AG04450 (cell line): Measurements from ENCODE around the gene RETREG3. TPM values are rescaled to one million over a fixed set of nuclear protein-coding genes. Genes with fewer than 3 reads are reported as not detected.

Source experiments
- CTCF ChIA-PET: fragments of 300-600, 350-600 bp; formaldehyde crosslinking; extraction: SDS; loops from one replicate; lab custom pipeline; 2022; ENCODE audit warnings: antibody characterized with exemption, inconsistent platforms; lab: Charles Lee
- POLR2A ChIA-PET: fragments of 350-600 bp; formaldehyde crosslinking; extraction: SDS; loops from one replicate; lab custom pipeline; 2021; ENCODE audit warnings: antibody characterized with exemption, inconsistent platforms; lab: Yijun Ruan, JAX
- DNase-seq: peaks from one replicate; pipeline ENCODE4 v3.0.0-alpha.2; 2011; ENCODE audit warnings: low read depth, low spot score
- H3K27ac ChIP-seq: one replicate; pipeline ENCODE4 v1.5.1; 2012; ENCODE audit warnings: low read depth, low read length, control low read depth
- H3K27me3 ChIP-seq: one replicate; pipeline ENCODE4 v1.6.0; 2012; ENCODE audit warnings: low read length; ENCODE audit not compliant: control insufficient read depth, insufficient read depth
- H3K4me3 ChIP-seq: 2 replicates; pipeline ENCODE4 v1.5.1; 2011; ENCODE audit warnings: mild to moderate bottlenecking, low read depth, low read length, control low read depth
- H3K9me3 ChIP-seq: 2 replicates; pipeline ENCODE4 v1.5.1; 2012; ENCODE audit warnings: low read length; ENCODE audit not compliant: control insufficient read depth, insufficient read depth
- CTCF ChIP-seq: IDR thresholded peaks from 2 replicates; pipeline ENCODE4 v1.5.1; 2011; ENCODE audit warnings: low read depth, low read length, control low read depth, inconsistent platforms
- polyA plus RNA-seq: library from polyadenylated mRNA; depleted of rRNA; stranded (reverse); fragments of >200 nt; gene quantifications from 2 replicates; pipeline ENCODE4 v1.2.3, GENCODE V29; 2011

RETREG3 gene
- polyA plus RNA-seq, 1 experiment = 27.5 TPM

- no peak for DNase-seq
- TF ChIP-seq CTCF = no peak
- H3K4me3 ChIP-seq = no peak overlapping the region
- no peaks in the 10 kb centered on the region for H3K9me3 ChIP-seq
- ChIA-PET POLR2A (no interaction called here), CTCF (no interaction called here)
- peaks cover 7% of the 10 kb centered on the region for H3K27me3 ChIP-seq
- H3K27ac ChIP-seq = no peak overlapping the region
Observed at GRCh38 chr17:42651392-42651791, 42.2 kb upstream of the RETREG3 start.

GRCh38 chr17:42647778-42648177 is 38.6 kb upstream of the RETREG3 start:
- no peaks in the 10 kb centered on the region for H3K9me3 ChIP-seq
- TF ChIP-seq CTCF = no peak
- no peak for DNase-seq
- H3K27me3 ChIP-seq = peaks cover 15% of the 10 kb centered on the region
- no peak overlapping the region for H3K27ac ChIP-seq
- POLR2A ChIA-PET = interaction anchor here (0.5 kb wide), 1 partner anchor 9 kb away, joined by 5 read pairs; no protein-coding TSS in a partner anchor
- CTCF ChIA-PET = no interaction called here
- no peak overlapping the region for H3K4me3 ChIP-seq

- CTCF ChIA-PET = interaction anchor here (1.0 kb wide), 1 partner anchor 182 kb away, joined by 3 read pairs; the partner anchor contains the start of gene BECN1
- POLR2A ChIA-PET = no interaction called here
- Histone ChIP-seq H3K27me3 (peaks cover 24% of the 10 kb centered on the region), H3K9me3 (no peaks in the 10 kb centered on the region), H3K27ac (no peak overlapping the region), H3K4me3 (no peak overlapping the region)
- TF ChIP-seq CTCF = no peak
- DNase-seq = no peak
Observed at GRCh38 chr17:42642336-42642735, 33.2 kb upstream of the RETREG3 start.

GRCh38 chr17:42640121-42640520 is 30.9 kb upstream of the RETREG3 start:
- DNase-seq = no peak
- H3K9me3 ChIP-seq = no peaks in the 10 kb centered on the region
- POLR2A ChIA-PET = no interaction called here
- peaks cover 17% of the 10 kb centered on the region for H3K27me3 ChIP-seq
- H3K4me3 ChIP-seq = no peak overlapping the region
- CTCF ChIA-PET = no interaction called here
- H3K27ac ChIP-seq = no peak overlapping the region
- TF ChIP-seq CTCF = no peak

- POLR2A ChIA-PET = no interaction called here
- TF ChIP-seq CTCF = no peak
- no peak for DNase-seq
- H3K27me3 ChIP-seq = peaks cover 17% of the 10 kb centered on the region
- CTCF ChIA-PET = interaction anchor here (0.7 kb wide), 1 partner anchor 652 kb away, joined by 4 read pairs; no protein-coding TSS in a partner anchor
- no peak overlapping the region for H3K27ac ChIP-seq
- no peak overlapping the region for H3K4me3 ChIP-seq
- no peaks in the 10 kb centered on the region for H3K9me3 ChIP-seq
Observed at GRCh38 chr17:42639525-42640113, 30.4 kb upstream of the RETREG3 start.
